ENCODE measurements around the gene STUB1.
A peak's percentile ranks its signal among the peaks of the same experiment; 100 is the strongest.
"Not testable (repeated sequence)": the region's sequence is repeated elsewhere in the genome, so short reads cannot be mapped to it uniquely, and the experiment has no call there.

Gene STUB1

GRCh38 chr16:680967-681745 lies 946 bp downstream of the STUB1 start:
- DNase-seq, result no peak

DNA sequence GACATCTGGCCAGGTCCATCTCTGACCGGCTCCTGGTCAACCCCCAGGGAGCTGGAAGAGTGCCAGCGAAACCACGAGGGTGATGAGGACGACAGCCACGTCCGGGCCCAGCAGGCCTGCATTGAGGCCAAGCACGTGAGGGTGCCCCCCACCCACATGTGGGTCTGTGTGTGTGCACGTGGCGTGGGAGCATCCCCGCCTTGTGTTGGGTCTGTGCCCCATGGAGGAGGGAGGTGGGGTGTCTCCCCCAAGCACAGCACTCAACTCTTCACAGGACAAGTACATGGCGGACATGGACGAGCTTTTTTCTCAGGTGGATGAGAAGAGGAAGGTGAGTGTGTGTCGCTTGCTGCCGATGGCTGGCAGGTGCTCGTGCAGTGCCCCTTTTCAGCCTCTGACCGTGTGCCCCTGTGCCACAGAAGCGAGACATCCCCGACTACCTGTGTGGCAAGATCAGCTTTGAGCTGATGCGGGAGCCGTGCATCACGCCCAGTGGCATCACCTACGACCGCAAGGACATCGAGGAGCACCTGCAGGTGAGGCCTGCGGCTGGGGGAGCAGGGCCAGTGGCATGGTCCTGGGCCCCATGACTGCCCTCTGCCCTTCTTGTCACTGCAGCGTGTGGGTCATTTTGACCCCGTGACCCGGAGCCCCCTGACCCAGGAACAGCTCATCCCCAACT lies 1.7 kb downstream of the STUB1 start:
- DNase-seq, result no peak

DNA sequence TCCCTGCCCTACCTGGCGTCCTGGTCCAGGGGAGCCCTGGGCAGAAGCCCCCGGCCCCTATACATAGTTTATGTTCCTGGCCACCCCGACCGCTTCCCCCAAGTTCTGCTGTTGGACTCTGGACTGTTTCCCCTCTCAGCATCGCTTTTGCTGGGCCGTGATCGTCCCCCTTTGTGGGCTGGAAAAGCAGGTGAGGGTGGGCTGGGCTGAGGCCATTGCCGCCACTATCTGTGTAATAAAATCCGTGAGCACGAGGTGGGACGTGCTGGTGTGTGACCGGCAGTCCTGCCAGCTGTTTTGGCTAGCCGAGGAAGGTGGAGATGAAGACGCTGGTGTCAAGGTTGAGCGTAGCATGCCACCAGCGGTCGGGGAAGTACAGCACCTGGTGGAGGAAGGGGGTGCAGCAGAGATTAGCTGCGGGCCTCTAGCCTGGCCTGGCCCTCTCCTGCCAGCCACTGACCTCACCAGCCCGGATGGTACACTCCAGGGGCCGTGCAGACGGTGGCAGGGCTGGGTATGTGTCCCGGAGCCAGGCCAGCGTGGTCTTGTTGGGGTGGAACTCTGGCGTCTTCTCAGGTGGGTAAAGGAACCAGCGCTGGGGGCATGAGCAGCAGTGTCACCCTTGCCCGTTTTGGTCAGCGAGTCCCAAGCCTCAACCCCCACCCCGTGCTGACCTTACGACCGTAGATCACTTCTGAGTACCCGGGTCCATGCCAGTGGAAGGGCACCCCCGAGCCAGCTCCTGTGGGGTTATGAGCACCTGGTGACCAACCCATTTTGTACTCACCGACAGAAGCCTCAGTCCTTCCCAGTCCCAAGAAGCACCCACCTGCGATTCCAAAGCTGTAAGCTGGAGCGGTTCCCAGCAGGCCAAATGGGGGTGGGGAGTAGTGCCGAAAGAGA lies 2.5 kb downstream of the STUB1 start:
- no peak for DNase-seq

DNA sequence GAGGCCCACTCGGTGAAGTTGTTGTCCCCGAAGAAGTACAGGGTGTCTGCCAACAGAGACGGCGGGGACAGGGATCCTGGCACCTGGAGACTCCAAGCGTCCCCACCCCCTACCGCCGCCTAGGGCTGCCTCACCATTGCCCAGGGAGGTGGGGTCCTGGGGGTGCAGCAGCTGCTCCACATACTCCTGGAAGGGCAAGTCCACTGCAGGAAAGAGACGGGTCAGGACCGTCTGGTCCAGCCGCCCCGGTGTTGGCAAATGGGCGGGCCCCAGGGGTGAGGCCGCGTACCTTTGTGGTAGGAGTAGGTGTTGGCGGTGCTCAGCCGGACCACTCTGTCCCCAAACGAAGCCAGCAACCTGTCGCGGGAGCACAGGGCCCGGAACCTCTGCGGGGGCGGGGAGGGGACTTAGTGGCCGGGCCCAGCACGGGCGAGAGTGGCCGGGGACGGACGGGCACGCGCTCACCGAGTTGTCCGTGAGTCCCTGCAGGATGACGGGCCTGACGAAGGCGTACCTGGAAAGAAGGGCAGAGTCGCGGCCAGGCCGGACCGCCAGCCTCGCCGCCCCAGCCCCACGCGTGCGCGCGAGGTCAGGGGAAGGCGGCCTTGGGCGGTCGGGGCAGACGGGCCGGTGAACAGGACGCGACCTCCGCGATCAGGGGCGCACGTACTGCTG lies 3.3 kb downstream of the STUB1 start:
- DNase-seq, result no peak

- DNase-seq, result peak; percentile 95 to 97
These were observed 4.0 kb downstream of the STUB1 start, which contains the start of gene JMJD8 for GRCh38 chr16:684071-684794. Gene JMJD8 (minus strand): TSS chr16:684334. CDS start chr16:684319, 15 bp downstream.

DNA sequence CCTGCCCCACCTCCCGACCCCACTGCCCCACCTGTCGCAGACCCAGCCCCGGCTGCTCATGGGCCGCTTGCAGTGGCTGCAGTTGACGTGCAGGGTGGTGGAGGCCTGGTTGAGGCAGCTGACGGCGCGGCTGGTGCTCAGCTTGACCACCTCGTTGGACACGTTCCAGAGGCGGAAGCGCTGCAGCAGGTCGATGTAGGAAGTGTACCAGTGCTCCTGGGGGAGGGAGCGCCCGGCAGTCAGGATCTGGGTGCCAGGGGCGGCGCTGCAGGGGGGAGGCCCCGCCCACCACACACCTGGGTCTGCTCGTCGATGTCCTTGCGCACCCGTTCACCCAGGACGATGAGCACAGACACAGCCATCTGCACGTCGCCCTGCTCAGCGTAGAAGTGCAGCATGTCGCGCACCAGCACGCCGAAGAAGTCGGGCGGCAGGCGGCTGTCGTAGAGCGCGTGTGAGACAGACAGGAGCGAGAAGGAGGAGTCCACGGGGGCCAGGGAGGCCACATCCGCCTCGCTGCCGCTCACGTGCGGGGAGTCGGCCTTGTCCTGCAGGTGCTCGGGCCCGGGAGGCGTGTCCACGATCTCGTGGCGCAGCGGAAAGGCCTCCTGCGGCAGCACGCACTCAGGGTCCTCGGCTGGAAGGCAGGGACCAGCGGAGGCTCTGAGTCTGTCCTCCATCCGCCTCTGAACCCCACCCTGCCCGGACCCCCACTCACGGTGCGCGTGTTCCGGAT lies 4.9 kb downstream of the STUB1 start:
- DNase-seq, result no peak

GRCh38 chr16:685967-686366 lies 5.8 kb downstream of the STUB1 start:
- no peak for DNase-seq

DNA sequence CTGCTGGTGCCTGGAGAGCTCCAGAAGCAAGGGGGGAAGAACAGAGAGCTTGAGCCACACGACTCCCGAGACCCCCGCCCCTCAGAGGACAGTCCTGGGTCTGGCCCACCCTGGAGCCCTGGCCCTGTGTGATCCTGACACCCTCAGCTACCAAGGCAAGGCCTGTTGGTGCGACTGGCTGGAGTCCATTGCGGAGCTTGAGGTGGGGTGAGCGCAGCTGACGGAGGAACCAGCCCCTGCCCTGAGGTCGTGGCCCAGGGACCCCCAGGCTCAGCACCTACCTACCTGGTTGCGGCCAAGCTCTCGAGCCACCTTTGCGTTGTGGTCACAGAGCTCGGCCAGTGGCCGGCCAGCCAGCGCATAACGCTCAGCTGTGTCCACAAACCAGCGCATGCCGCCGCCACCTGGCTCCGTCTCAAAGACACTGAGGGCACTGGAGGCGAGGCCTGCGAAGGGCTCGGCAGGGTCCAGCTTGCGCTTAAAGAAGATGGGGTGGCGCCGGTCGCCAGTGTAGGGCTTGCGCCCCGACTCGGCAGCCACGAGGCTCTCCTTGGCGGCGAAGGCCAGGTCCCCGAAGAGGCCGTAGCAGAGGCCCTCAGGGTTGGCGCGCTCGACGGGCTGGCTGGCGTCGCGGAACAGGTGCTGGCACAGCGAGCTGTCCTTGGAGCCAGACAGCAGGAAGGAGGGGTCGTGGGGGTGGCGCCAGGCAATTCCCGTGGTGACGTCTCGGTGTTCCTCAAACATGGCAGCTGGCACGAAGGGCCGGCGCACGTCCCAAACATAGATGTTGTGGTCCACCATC lies 6.5 kb downstream of the STUB1 start:
- DNase-seq, result no peak

GRCh38 chr16:687499-687898 lies 7.3 kb downstream of the STUB1 start:
- no peak for DNase-seq

- DNase-seq, result no peak
These were observed 9.1 kb downstream of the STUB1 start for GRCh38 chr16:689175-689897.

GRCh38 chr16:691242-691641 lies 11.0 kb downstream of the STUB1 start:
- not testable (repeated sequence) for DNase-seq

DNA sequence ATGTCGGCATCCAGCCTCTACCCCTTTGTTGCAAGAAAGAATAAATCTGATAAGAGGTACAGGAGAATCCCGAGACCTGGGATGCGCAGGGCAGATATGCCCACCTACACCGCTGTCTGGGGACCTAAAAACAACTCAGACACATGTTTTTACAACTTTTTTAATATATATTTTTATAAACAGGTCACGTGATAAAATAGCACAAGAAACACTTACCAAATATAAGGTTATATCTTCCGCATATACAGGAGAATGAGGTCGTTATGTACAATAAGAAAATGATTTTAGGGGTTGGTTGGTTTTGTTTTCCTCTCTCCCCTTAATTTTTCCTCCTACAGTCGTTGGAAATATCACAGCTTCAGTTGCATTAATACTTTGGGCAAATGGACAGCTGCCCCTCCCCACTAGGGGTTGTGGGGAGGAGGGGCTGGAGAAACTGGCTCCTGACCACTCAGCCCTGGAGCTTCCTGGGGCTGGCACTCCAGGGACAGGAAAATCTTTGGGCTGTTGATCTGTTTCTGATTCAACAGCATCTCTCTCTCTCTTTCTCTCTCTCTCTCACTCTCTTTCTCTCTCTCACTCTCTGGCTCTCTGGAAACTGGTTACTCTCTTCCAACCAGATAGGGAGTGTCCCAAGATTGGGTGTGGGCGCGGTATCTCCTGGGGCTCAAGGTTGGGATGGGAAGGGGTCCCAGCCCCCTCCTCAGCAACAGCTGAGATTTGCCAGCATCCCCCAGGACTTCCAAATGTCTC lies 12.3 kb downstream of the STUB1 start:
- no peak for DNase-seq

DNA sequence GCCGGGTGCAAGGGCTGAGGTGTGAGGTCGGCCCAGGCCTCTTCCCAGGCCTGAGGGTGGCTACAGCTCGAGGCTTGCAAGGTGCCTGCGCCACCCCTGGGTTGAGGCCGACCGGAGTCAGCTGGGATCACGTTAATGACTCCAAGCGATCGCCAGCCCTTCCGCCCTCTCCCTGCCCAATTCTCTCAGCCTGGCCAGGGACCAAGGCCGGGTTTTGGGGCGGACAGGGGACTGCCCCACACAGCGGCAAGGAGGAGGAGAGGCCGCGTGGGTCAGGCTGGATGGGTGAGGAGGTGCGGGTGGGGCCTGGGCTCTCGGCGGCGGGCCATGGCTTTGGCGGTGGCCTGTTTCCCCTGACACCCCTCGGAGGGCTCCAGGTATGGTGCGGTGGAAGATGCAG lies 13.2 kb downstream of the STUB1 start:
- DNase-seq, result no peak

DNA sequence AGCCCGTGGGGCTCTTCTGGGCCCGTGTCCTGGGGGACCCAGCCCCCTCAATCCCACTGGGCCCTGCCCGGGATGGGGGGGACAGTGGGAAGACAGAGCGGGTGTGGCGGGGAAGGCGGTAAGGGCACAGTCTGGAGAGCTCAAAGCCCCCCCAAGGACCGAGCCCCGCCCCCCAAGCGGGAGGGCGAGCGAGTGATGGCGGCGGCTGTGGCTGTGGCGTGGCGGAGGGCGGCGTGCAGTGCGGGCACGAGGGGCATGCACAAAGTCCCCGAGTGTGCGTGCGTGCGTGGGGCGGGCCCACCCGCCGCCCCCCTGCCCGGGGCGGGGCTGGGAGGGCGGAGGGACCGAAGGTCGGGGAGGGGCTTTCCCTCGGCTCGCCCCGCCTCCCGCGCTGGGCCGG lies 13.6 kb downstream of the STUB1 start:
- no peak for DNase-seq

- no peak for DNase-seq
These were observed 14.1 kb downstream of the STUB1 start for GRCh38 chr16:694187-694862.

GRCh38 chr16:694863-695354 lies 14.7 kb downstream of the STUB1 start:
- no peak for DNase-seq

DNA sequence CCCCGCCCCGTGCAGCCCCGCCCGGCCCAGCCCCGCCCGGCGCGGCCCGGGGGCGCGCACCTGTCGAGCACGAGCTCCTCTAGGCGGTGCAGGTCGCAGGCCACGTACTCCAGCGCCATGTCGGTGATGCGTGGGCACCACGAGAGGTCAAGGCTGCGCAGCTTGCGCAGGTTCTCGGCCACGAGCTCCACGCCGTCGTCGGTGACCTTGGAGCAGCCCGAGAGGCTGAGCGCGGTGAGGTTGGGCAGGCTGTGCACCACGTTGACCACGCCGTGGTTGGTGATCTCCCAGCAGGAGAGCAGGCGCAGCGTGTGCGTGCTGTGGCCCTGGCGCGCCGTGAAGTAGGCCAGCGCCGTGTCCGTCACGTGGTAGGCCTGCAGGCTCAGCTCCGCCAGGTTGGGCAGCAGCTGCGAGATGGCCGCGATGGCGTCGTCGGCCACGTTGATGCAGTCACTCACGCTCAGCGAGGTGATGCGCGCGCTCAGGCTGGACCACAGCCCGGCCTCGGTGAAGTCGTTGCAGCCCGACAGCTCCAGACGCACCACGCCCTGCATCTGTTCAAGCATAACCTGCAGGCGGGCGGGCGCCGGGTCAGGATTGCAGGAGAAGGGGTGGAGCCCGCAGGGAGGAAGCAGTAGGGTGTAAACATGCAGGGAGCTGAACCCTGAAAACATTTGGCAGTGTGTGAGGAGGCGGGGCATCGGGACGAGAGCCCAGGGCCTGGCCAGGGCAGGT lies 15.3 kb downstream of the STUB1 start:
- DNase-seq, result peak; percentile 57 to 69

Measured in stimulated activated CD4-positive, alpha-beta T cell treated with anti-CD3 and anti-CD28 coated beads, Interleukin-2, amount 100 ng/mL, for 48 hours (primary cell).